ENCODE data around the gene FSTL4.

Gene FSTL4

DNA sequence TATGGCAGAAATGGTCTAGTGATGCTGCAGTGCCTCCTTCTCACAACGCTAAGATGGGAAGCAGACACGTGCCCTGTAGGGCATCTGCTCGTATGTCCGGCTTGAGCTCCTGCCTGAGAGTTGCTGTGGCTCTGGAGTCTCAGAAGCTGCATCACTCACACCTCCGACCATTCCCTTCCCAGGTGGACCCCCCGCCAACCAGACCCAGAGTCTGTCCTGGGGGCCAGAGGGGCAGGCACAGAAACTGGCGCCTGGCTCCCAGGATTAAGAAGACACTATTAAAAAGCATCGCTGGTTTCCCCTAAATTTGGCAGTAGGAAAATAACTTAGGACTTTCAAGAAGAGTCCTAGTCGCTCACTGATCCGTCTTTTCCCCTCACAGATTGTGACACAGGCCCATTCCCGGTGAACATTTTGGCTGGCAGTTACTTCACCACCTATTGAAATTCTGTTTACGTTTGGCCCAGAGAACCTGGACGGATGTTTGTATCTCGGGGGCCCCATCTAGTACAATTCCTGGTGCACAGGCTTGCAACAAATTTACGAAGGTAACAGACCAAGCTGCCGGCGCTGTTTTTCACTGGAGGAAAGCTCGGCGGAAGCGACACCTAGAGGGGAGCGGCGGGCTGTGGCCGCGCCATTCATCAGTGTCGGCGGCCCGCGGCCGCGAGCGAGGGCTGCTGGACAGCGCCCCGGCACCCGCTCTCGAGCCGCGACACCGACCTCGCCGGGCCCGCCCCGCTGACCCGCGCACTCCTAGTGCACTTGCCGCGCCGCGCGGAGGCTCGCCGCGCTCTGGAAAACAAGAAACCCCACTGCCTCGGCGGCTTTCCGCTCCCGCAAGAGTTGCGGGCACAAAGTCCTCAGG, 1.6 kb downstream of the FSTL4 start:
- DNase-seq, result peak; percentile 22

DNA sequence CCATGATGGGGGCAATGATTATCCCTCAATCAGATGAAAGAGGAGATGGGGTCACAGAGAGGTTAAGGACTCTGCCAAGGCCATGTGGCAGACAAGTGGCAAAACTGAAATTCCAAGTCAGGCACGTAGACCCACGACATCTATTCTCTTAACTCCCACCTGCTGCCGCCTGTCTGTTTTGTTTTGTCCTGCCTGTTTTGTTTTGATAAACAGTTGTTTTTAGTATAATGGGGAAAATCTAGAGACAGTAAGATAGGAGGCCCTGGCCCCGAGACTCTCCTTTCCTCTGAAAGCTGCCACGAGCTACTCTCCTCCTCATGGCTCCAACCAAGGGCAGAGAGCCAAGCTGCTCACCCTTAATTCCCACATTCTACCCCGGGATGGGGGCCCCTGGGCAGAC, 4.9 kb downstream of the FSTL4 start:
- no peak for DNase-seq

DNA sequence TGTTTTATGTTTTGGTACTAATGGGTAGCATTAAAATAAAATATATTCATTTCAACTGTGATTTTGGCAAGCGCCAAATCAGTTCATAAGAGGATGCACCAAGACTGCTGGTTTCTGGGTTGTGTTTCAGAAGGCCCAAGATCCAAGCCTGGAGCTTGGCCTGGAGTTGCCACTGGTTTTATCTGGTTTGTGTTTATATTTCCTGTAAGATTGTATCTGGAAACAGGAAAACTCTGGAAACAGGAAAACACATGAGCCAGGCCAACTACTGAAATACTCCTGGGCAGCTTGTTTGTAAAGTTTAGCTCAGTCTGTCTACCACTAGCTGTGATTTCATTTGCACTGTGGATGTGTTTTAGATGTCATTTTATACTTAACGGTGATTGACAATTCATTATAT, 5.5 kb downstream of the FSTL4 start:
- DNase-seq, result no peak

DNA sequence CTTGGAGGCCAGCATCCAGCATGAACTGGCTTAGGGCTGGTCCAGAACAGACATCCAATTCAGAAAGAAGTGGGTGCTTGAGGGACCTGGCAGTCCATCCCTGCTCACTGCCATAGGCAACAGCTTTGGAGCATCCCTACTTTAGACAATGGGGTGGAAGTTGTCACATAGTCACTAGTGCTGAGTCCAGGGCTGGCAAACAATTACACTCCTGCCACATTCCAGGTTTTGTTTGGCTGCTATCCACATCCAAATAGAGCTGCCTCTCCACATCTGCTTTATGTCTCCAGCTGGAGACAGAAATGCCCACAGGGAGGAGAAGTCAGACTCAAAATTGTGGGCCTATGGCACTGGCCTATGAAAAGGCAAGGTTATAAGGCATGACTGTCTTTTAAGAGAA, 7.0 kb downstream of the FSTL4 start:
- DNase-seq, result no peak

DNA sequence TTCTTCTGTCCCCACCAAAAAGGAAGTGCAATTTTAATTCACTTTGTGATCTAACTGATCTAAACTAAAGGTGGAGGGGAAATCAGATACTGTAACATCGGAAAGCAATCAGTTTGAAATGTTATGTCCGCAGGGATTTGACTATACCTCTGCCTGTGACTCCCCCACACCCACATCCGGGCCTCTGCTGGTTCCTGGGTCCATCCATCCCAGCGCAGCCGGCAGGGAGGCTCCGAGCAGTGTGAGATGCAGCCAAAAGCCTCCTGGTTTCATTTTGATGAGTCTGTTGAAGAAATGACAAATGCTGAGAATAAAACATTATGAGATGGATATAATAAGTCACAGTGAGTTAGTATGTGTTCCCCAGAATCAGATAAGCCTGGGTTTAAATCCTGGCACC, 8.6 kb downstream of the FSTL4 start:
- DNase-seq, result no peak

DNA sequence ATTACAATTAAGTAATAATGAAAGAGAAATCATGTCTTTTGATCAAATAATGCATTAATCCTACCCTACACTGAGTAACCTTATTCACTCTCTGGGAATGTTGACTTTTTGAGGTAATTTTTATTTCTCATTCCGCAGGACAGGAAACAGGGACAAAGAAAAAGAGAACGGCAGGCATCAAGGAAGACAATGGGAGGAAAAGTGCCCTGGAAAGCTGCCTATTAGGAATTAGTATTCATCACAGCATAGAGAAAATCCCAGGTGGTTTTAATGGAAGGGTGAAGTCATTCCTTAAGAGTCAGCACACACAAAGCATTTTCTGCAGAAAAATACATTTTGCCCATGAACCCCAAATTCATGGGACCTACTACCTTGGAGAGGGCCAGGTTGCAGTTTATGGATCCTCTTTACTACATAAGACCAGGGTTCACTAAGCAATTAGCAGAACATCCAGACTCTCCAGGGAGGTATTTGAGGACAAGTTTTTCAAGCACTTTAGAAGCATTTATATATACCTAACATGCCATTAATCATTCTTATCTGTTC, 9.4 kb downstream of the FSTL4 start:
- DNase-seq, result no peak

DNA sequence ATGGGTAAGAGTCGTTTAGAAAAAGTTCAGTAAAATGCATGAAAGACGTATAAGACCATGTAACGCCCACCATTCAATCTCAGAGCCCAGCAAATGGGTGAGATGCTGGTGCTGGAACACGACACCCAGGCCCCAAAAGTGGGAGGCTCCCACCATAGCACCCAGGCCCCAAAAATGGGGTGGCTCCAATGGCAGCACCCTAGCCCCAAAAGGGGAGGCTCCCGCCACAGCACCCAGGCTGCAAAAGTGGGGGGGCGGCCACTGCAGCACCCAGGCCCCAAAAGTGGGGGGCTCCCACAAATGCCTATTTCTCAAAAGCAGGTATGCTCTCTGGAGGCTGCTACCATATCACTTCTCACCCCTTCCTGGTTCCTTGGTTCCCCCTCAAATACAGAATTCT, 12.7 kb downstream of the FSTL4 start:
- no peak for DNase-seq

DNA sequence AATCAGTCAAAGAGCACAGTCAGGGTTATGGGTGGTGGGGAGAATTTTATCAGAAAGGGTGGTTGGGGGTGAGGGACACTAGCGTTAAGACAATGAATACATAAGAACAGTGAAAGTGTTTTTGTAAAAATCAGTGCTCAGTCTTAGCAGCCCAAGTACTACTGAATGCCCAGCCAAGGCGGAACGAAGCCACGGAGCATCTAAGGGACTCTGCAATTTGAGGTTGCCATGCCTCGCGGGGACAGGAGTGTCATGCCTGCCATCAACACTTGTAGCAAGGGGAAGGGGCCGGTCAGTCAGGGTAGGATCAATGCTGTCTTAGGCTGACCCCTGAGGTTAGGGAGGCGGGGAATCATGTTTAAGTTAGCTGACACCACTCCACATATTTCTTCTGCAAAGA, 13.3 kb downstream of the FSTL4 start:
- DNase-seq, result no peak

DNA sequence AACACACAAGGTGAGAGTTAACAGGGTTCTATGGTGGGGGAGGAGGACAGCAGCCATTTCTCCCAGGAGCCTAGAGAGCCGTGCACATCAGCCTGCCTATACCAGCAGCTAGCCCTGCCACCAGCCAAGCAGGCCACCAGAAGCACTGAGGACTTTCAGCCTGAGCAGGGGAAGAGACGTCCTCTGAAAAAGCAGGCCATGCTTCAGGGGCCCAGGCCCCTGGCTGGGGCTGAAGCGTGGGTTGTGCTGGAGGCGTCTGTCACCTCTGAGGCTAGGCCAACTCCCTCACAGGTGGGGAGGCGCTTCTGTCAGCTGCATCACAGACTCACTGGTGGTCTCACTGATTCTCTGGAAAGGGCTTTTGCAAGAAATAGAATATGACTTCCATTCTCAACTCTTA, 16.3 kb downstream of the FSTL4 start:
- DNase-seq, result no peak

DNA sequence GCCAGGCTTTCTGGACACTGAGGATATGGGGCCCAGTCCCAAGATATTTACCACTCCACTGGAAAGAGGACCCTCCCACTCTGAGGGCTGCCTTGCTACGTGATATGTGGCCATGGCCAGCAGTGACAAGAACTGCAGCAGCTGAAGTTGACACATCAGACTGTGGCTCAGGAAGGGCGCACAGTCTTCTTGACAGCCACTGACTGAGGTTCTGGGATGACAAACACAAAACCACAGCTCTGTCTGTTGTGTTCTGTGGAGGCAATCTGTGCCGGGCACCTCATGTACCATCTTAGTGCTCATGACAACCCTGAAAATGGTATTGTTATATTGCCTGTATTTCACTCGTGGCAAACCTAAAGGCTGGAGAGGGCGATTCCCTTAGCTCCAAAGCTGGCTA, 16.9 kb downstream of the FSTL4 start:
- no peak for DNase-seq

DNA sequence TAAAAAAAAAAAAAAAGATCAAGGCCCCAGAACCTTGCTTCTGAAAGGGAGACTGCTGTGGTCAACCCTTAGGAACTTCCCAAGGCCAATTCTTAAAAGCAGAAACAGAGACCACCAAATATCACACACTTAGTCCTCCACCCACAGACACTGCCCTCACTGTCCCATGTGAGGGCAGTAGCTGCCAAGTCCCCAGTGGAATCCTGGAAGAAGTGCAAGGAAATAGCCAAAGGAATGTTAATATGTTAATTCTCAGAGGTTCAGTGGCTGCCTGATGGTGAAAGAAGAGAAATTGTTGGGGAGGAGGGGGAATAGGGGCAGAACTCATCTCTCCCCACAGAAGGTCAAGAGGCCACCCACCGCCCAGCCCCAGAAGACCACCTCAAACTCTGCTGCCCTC, 23.1 kb downstream of the FSTL4 start:
- no peak for DNase-seq

DNA sequence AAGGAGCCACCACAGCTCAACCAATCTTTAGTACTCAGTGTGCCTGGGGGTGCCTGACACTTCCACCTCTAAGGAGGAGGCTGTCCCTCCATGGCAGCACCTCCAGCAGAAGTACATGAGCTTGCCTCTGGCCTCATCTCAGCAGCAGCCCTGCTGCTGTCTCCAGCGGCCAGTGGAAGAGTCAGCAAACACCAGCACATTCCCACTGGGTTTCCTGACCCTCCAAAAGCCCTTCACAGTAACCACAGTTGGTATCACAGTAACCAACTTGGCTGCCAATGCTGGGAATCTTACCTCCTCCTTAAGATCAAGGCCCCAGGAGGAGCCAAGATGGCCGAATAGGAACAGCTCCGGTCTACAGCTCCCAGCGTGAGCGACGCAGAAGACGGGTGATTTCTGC, 29.4 kb downstream of the FSTL4 start:
- no peak for DNase-seq

DNA sequence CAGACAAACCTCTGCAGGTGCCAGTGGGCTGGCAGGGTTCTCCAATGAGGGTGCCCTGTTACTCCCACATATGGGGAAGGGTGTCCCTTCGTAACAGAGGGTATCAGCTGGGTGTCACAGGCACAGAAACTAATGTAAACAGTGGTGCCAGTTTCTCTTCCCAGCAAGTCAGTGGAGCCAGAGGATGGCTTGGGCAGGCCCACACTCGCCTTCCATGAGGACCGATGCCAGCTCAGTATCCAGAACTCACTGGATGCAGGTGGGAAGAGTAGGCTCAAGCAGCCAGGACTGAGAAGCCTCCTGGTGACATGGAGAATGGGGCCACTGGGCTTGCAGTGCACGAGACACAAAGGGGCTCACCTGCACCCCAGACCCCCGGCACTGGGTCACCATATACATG, 30.4 kb downstream of the FSTL4 start:
- peak; percentile 24 for DNase-seq

DNA sequence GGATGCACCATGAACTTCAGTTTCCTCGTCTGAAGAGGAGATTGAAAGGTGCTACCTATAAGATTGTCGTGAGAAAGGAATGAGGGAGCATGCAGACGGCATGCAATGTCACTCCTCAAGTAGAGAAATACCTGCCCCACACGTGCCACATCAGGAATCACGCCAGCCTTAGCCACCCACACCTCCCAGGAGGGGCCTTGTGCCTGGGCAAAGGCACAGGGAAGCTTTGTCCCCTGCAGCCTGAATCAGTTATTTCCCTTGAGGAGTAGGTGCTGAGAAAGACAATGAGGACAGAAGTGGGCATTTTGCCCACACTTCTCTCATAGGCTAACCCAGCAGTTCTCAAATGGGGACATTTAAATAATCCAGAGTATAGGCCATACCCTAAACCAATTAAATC, 31.0 kb downstream of the FSTL4 start:
- no peak for DNase-seq

DNA sequence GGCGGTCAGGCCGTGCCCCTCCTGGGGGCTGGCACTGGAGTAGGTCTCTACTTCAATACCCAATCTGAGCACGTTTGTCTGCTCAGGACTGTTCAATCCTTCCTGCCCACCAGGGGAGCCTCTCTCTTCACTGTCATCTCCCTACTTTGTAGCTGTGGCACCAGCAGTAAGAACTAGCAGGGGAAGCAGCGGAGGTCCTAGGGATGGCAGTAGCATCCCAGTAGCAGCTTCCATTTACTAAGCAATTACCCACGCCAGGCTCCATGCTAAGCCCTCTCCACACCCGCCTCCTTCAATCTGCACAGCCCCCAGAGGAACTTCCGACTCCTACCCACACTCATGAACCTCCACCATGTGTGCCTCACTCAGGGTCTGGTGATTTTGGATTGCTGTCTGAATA, 31.7 kb downstream of the FSTL4 start:
- DNase-seq, result no peak

DNA sequence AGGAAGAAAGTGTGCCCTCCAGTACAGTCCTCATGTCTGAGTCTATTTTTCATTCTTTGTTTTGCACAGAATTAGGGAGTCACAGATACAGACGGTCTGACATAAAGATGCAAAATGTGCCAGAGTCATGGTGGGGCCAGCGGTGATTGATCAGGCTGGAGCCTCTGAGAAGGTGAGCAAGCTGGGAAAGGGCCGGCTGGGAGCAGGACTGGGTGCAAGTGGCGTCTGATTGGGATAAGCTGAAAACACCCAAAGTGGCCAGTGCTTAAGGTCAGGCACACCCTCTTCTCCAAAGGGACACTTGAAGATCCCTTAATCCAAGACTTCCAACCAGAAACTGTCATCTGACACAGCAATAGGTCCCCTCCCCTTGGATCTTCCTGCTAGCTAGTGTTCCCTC, 32.6 kb downstream of the FSTL4 start:
- no peak for DNase-seq

DNA sequence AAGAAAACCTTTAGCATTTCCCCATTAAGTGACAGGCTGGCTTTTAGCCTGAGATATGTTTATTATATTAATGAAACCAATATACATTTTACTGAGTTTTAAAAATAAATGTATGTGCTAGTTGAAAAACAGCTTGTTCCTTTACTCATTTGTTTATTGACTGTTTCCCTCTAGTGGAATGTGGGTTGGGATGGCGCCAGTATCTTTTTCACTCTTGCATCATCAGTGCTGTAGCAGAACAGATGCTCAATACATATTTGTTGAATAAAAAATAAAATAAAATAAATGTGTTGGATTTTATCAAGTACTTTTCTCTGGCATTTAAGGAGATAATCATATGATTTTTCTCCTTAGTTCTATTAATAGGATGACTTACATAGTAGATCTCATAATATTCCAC, 43.0 kb downstream of the FSTL4 start:
- no peak for DNase-seq

DNA sequence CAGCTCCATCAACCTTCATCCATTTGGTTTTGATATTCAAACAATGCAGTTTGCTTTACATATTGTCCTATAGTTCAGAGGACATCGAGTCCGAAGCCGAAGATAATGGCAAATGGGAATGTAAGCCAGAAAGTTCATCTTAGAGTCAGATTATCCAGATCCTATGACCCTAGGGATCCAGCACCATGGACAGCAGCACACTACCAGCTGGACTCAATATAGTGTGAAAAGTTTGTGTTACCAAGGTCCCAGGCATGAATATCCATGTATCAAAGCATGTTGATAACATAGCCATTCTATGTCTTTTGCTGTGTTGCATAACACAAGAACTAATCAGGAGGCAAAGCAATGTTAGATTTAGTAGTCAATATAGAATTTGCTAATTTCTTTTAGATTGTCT, 46.3 kb downstream of the FSTL4 start:
- DNase-seq, result no peak

DNA sequence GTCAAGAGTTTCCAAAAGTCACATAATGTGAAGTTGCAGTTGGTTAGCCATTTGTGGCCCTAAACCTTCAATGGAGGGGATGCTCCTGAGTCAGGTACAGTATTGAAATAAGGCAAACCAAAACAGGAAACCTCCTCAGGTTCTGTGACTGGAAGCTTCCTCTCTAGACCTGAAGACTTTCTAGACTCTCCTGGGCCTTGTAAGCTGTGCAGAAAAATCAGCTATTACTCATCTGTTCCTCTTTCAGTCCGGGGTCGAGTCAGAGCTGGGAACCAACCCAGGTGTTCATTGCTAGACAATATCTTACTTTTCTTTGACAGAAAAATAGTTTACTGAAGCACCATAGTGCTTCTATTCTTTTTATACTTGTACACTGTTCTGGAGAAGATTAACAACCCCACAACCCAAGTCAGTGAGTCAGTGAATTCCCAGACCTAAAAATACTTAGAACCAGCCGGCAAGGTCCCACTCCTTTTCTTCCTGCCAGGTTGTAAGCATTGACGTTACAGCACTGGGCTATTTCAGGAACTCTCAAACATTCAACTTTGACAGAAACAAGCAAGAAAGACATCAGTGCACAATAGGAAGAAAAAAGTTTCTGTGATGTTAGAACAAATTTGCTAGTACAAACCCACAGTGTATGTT, 47.3 kb downstream of the FSTL4 start:
- no peak for DNase-seq

DNA sequence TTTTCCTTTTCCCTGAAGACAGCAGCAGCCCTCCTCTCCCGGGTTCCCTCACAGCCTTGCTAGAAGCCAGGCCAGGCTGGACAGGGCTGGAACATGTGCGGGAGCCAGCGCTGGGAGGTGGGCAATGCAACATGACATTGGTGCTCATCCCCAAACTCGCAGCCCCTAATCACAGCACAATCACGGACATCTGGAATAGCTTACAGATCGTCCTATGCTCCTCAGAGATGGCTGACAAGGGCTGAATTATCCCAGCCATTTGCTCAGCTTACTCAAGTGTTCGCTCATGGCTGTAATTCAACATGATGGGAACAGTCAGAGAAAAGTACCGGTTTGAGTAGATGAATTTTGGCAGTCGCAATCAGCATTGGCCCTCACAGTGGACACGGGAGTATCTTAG, 49.8 kb downstream of the FSTL4 start:
- DNase-seq, result no peak

DNA sequence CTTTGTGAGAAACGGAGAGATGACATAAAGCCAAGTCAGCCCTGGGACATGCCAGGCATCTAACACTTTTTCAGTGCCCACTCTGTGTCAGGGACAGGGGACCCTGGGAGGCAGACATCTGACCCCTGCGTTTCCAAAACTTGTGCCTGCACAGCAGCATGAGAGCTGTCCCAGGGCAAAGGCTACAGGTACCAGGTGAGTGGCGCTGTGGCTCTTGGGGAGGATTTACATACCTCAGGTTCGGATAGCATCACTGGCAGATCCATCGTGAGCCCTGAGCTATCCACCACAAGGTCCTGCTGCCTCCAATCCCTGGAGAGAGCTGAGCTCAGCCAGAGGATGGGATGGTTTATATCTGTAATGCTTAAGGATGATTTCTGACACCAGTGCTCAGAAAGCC, 52.4 kb downstream of the FSTL4 start:
- no peak for DNase-seq

DNA sequence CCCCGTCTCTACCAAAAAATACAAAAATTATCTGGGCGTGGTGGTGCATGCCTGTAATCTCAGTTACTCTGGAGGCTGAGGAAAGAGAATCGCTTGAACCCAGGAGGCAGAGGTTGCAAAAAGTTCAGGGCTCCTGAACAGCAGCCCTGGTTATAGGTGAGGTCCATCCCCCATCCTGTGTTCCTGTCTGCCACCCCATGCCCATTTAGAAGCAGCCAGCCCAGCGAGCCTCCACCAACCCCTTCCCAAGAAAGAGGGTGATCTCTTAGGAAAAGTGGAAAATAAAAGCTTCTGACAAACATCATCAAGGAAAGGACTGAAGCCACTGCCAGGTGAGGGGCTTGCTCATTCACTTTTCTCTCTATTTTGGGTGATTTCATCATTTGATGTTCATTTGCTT, 55.8 kb downstream of the FSTL4 start:
- no peak for DNase-seq

DNA sequence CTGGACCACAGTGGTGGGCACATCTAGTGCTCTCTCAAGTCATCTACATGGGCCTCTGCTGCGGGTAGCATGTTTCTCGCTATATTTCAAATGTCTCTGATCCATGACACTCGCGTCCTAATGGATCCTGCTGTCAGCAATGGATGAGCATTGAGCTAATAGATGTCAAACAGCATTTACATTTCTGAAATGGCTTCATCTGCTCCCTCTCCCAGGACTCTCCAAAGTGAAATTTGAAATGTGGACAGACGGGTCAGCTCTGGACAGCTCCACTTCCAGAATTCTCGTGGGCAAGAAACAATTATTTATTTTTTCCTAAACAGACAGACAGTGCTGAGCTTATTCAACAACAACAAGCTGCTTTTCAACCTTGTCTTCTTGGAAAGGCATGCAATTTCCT, 58.1 kb downstream of the FSTL4 start:
- DNase-seq, result no peak

DNA sequence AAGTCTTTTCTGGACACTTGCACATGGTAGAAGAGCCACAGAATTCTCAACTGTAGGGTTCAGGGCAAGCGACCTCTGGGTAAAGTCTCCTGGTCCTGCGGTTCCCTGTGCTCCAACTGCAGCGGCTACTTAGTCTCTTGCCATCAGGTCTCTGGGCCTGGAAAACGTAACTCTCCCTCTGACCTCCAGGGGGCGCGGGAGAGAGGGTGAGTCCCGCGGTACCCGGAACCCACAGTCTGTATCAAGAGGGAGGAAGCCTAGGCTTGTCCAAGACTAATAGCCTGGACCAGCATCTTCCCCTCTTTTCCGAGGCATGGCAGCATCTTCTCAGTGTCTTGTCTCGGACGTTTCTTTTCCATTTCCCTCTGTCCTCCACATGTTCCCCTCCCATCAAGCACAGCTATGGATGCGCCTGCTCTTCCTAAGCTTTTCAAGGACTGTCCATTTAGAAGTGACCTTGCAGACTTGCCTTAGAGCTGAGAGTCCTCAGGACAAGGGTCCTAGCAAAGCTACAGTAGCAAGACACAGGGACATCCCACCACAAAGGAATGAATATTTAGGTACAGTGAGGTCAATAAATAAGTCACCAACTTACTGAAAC, 59.3 kb downstream of the FSTL4 start:
- DNase-seq, result no peak
